NCI-H1092 (cell line): ENCODE results near the gene PIGH.
"Not testable (repeated sequence)": the region's sequence is repeated elsewhere in the genome, so short reads cannot be mapped to it uniquely, and the experiment has no call there.

Source experiments
- DNase-seq: peaks from one replicate; lab custom pipeline; 2025; lab: John Stamatoyannopoulos, UW

Gene PIGH

GRCh38 chr14:67609642-67610310 is 9.7 kb upstream of the PIGH start:
- no peak for DNase-seq

DNA sequence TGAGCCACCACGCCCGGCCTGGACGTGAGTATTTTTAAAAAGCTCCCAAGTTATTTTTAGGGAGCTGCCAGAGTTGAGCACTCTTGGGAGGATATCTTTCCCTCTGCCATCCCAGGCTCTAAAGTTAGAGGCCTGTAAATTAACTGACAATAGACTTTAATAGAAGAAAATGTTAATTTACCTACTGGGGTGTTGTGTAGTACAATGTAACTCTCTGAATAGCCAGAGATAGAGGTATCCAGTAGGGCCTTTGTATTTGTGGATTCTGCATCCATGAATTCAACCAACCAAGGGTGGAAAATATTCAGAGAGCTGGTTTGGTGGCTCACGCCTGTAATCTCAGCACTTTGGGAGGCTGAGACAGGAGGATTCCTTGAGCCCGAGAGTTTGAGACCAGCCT is 7.6 kb upstream of the PIGH start:
- DNase-seq: no peak

DNA sequence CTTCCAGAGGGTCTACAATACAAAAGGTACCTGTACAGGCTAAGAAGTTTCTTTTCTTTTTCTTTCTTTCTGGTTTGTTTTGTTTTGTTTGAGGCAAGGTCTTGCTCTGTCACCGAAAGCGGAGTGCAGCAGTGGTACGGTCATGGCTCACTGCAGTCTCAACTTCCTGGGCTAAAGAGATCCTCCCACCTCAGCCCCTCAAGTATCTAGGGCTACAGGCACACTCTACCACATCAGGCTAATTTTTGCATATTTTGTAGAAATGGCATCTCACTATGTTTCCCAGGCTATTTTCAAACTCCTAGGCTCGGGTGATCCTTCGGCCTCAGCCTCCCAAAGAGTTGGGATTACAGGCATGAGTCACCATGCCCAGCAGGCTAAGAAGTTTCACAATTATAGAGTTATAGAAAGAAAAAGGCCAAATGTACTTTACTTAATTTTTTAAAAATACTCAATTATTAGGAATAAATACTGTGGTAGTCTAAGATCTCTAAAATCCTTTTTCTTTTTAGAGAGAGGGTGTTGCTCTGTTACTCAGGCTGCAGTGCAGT is 3.0 kb upstream of the PIGH start:
- DNase-seq: no peak

DNA sequence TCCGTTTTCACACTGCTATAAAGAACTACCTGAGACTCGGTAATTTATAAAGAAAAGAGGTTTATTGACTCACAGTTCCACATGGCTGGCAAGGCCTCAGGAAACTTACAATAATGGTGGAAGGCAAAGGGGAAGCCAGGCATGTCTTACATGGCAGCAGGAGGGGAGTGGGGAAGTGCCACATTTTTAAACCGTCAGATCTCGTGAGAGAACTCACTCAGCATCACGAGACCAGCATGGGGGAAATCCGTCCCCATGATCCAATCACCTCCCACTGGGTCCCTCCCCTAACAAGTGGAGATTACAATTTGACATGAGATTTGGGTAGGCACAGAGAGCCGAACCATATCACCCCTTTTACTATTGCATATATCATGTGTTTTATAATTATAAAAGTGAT is 2.0 kb upstream of the PIGH start:
- DNase-seq: no peak

- not testable (repeated sequence) for DNase-seq
Observed at GRCh38 chr14:67600562-67600974, 500 bp upstream of the PIGH start.

GRCh38 chr14:67595392-67595791 is 4.7 kb downstream of the PIGH start:
- DNase-seq: no peak

DNA sequence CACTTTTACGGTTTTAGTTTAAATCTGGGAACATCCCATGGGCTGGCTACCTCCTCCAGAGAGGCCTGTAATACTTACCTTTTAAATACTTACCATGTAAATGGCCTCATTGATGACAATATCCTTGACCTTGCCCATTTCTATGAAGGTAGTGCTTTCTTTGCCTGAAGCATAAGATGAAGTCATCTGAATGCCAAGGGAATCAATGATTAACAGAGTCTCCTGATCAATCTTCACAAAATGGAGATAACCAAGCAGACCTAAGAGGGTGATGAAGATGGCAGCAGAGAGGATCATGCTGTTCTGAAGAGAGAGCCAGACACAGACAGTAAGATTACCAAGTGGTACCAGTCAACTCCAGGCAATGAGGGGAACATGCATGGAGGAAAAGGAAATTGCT is 6.4 kb downstream of the PIGH start:
- DNase-seq: not testable (repeated sequence)

- DNase-seq: no peak
Observed at GRCh38 chr14:67589204-67589770, 10.8 kb downstream of the PIGH start.

- no peak for DNase-seq
Observed at GRCh38 chr14:67586369-67586768, 13.7 kb downstream of the PIGH start.

DNA sequence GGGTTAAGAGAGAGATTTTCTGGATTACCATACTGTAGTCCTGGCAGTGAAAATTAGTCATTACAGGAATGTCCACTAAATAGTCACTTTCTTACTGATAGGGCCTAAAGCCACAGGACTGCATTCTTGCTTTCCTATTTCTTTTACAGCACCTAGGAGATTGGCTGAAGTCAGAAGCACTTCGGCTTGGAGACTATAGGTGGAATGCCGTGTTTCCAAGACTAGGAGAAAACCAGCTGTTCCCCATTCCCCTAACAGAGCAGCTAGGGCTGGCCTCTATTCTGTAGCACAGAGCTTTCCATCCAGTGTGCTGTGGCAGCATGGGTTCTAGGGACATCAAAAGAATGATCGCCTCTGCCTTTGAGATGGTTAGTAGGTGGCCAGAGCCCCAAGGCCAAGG is 15.1 kb downstream of the PIGH start:
- DNase-seq: no peak

DNA sequence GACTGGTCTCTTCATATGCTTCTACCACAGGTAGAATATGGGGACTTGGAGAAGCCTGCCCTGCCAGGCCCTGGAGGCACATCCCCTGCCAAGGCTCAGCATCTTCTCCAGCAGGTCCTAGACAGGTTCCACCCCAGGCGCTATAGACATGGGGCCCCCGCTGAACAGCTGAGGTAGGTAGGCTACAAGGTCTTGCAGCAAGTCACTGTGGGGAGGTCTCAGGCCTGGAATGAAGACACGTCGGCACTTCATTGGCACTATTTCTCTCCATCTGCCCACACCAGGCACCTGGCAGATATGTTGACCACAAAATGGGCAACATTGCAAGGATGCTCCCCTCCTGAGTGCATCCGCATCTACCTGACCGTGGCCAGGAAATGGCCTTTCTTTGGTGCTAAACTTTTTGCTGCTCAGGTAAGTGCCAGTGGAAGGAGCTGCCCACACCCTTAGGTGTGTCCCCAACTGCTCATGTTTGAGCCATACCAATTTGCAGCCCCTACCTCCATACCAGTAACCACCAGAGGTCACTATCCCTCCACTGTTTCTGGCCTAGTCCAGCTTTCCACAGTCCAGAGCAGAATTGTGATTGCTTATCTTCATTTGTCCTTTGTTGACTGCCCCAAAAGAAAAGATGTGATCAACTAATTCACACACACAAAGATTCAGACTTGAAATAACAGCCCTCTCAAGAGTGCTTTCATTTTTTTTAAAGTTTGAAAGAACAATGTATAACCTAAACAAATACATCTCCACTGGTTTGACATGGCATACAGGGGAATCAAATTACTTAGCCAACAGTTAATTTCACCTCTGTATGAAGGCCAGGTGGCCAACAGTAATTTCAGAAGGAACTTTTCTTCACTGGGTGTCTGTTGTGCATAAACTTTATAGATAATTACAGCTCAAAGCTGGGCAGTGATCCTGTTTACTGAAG is 16.1 kb downstream of the PIGH start:
- DNase-seq: peak; percentile 56

- no peak for DNase-seq
Observed at GRCh38 chr14:67582061-67582460, 18.0 kb downstream of the PIGH start.

GRCh38 chr14:67581643-67582042 is 18.4 kb downstream of the PIGH start:
- no peak for DNase-seq

DNA sequence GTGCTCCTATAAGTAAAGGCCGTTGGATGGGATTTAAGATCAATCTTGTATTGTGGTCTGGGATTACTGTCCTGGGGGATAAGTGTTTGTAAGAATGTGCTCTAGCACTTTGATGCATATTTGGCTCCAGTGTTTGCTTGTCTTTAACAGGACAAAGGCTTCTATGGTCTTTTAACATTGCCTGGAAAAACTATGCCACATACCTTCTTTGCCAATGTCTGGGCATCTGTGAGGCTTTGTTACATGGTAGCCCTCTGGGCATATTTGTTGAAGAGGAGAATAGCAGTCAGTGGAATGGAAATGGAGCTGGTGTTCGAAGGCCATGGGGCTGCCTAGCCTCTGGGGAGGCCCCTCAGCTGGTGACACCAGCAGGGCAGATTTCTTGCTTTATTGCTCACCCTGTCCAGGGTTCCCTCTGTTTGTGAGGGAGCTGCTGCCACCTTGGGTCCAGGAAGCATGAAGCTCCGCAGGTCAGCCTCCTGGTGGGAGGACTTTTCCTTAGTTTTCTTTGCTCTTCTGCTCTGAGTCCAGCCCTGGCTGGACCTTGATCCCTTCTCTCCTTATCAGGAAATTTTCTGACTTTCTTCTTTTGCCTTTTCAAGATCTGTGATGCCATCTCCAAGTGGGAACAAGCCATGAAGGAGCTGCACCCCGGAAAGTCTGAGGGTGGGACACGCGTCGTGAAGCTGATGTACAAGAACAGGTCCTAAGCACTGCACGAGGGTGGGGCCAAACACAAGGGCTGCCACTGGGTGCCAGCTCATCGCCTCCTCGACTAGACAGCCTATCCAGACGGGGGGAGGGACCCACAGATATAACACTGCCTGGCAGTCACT is 19.5 kb downstream of the PIGH start:
- DNase-seq: no peak

- DNase-seq: no peak
Observed at GRCh38 chr14:67579636-67580035, 20.4 kb downstream of the PIGH start.

GRCh38 chr14:67579040-67579439 is 21.0 kb downstream of the PIGH start:
- no peak for DNase-seq

DNA sequence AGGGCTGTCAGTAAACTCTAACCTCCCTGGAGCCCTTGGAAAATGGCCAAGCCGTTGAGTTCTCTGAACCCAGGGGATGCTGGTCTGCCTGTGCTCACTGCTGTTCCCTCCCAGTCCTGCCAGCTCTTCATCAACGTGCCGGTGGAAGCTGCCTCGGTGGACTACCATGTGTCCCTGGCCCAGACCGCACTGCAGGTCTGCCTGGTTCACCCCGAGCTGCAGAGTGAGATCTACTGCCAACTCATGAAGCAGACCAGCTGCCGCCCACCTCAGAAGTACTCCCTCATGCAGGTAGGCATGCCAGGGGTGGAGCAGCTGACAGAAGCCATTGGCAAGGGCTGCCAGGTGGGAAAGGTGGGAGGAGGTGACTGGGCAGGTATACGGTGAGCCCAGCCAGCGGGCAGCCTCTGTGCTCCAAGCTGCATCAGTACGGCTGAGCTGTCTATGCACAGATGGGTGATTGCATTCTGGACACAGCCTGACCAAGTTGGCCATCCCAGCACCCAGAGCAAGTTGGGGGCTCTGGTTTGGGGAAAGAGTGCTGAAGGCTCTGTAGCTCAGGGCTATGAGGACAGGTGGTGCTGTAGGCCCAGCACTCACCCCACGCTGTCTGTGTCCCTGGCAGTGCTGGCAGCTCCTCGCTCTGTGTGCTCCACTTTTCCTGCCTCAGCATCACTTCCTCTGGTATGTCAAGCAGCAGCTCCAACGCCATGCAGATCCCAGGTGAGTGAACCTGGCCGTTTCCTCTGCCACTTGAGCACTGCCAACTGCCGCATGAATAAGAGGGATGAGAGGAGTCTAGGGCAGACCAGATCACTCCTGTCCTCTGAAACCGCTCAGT is 21.9 kb downstream of the PIGH start:
- DNase-seq: no peak

- DNase-seq: no peak
Observed at GRCh38 chr14:67577181-67577808, 22.8 kb downstream of the PIGH start.

GRCh38 chr14:67576216-67576955 is 23.7 kb downstream of the PIGH start:
- DNase-seq: no peak

DNA sequence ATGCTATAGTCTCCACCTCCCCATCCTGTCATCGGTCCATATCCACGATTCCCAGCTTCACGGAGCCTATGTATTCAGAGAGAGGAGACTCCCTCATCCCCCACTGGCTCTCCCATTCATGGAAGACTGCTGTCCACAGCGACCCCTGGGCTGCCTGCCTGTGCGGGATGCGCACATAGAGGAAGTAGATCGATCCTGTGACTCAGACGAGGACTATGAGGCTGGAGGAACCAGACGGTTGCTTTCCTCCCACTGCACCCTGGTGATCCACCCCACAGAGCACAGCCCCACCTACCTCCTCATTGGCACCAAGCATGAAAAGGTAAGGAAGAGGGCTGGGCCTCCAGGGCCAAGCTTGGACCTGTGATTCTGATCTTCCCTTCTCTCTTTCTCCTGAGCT is 24.4 kb downstream of the PIGH start:
- DNase-seq: no peak
